Measurements from ENCODE around the gene PROSER1. TPM values are rescaled to one million over a fixed set of nuclear protein-coding genes. Genes with fewer than 3 reads are reported as not detected.

The PROSER1 gene
- total RNA-seq, 4 donors from 2014 or later: 22.7 to 63.6 (median 30.7) TPM

DNA sequence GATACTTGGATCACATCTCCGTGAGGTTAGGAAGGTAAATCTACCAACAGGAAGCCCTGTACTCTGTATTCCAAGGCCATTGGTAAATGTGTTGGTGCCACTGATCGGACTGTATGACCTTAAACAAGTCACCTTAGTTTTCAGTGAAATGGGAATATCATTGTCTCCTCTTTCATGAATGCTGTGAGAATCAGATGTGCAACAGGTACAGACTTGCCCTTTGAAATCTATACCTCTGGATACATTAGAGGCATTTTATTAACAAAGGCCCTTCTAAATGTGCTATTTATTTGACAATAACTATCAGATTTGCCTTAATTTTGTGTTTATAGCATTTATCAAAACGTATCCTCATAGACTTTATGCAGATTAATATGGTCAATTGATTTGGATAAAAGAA is 11.4 kb upstream of the PROSER1 start:
- H3K4me3 ChIP-seq (replicated peaks in 1 of 3): no peak overlapping the region
- no peaks in the 10 kb centered on the region for H3K36me3 ChIP-seq
- no peaks in the 10 kb centered on the region for H3K9me3 ChIP-seq
- intact Hi-C loops (cut with DNase I): no loop called here
- TF ChIP-seq, protein P1, sequence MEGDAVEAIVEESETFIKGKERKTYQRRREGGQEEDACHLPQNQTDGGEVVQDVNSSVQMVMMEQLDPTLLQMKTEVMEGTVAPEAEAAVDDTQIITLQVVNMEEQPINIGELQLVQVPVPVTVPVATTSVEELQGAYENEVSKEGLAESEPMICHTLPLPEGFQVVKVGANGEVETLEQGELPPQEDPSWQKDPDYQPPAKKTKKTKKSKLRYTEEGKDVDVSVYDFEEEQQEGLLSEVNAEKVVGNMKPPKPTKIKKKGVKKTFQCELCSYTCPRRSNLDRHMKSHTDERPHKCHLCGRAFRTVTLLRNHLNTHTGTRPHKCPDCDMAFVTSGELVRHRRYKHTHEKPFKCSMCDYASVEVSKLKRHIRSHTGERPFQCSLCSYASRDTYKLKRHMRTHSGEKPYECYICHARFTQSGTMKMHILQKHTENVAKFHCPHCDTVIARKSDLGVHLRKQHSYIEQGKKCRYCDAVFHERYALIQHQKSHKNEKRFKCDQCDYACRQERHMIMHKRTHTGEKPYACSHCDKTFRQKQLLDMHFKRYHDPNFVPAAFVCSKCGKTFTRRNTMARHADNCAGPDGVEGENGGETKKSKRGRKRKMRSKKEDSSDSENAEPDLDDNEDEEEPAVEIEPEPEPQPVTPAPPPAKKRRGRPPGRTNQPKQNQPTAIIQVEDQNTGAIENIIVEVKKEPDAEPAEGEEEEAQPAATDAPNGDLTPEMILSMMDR (IDR thresholded peaks at IDR 0.05): no peak
- TF ChIP-seq POLR2A (IDR thresholded peaks at IDR 0.05): no peak
- peaks cover 13 to 15% of the 10 kb centered on the region in 2 donors for H3K4me1 ChIP-seq
- DNase-seq: no peak
- WGBS, 2 donors: 96 to 97% methylated on average over 3 of the region's 3 CpGs
- H3K27me3 ChIP-seq: no peaks in the 10 kb centered on the region
- peak overlapping the region in 2 of 3 donors; percentile 19 to 25 for H3K27ac ChIP-seq

DNA sequence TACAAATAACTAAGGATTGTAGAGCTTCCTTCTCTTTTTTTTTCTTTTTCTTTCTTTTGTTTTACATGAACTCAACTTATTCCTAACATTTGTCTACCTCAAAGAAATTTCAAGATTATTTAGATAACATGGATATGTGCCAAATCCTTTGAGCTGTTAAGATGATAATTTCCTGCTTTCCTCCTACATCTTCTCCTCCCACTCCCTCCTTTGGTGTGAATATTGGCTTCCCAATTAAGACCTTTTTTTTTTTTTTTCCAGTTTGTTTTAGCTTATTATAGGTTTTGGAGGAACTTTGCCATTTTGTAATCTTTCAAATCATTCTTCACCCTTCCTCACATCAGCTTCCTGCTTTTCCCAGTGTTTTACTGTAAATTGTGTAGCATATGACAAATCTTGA is 10.9 kb upstream of the PROSER1 start:
- no peaks in the 10 kb centered on the region for H3K27me3 ChIP-seq
- H3K4me3 ChIP-seq (replicated peaks in 1 of 3): no peak overlapping the region
- TF ChIP-seq POLR2A (IDR thresholded peaks at IDR 0.05): no peak
- TF ChIP-seq, protein P1 (IDR thresholded peaks at IDR 0.05): no peak
- H3K9me3 ChIP-seq: no peaks in the 10 kb centered on the region
- H3K27ac ChIP-seq: peak overlapping the region in 2 of 3 donors; percentile 25 to 38
- H3K36me3 ChIP-seq: no peaks in the 10 kb centered on the region
- intact Hi-C loops (cut with DNase I): no loop called here
- peaks cover 13 to 15% of the 10 kb centered on the region in 2 donors for H3K4me1 ChIP-seq
- DNase-seq: no peak

DNA sequence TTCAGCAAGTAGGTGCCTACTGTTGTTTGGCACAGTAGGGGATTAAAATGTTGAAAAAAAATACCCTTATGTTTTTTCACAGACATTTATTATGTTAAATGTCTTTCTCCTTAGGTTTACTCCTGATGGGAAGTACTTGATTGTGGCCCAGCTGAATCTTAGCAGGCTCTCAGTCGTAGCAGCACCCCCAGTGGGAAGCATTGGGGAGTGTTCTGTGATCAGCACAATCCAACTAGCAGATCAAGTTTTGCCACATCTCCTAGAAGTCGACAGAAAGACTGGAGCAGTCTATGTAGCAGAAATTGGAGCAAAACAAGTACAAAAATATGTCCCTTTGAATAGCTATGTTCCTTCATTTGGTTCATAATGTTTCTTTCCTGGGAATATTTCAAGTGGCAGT is 9.7 kb upstream of the PROSER1 start:
- no peak overlapping the region for H3K4me3 ChIP-seq (replicated peaks in 1 of 3)
- peaks cover 13 to 15% of the 10 kb centered on the region in 2 donors for H3K4me1 ChIP-seq
- intact Hi-C loops (cut with DNase I): no loop called here
- DNase-seq: peak; percentile 63 to 71
- 11 to 25% methylated on average over 2 of the region's 2 CpGs for WGBS, 2 donors
- no peak for TF ChIP-seq POLR2A (IDR thresholded peaks at IDR 0.05)
- TF ChIP-seq, protein P1 (IDR thresholded peaks at IDR 0.05): peak in 3 of 6 experiments; percentile 15 to 42 (median 20)
- H3K27ac ChIP-seq: peak overlapping the region in 1 of 3 donors; percentile 25
- H3K27me3 ChIP-seq: no peaks in the 10 kb centered on the region
- no peaks in the 10 kb centered on the region for H3K9me3 ChIP-seq
- H3K36me3 ChIP-seq: no peaks in the 10 kb centered on the region

DNA sequence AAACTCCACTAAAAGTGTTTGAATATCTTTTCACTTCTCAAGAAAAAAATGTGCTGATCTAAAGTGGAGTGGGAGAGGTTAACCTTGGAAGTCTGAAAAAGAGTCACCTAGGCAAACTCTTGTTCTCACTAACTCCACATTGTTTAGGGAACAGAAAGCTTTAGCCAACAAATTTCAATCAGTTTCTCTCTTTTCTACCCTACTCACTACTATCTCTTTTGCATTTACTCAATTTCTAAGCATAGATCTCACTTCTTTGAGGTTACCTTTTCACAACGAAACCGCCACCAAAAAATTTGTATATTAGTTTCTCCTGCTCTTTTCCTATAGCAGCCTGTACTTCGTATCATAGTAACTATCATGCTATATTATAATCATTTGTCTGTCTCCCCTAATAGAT is 6.6 kb upstream of the PROSER1 start:
- Histone ChIP-seq H3K36me3 (no peaks in the 10 kb centered on the region), H3K27me3 (no peaks in the 10 kb centered on the region), H3K27ac (no peak overlapping the region), H3K4me3 (replicated peaks in 1 of 3) (no peak overlapping the region), H3K9me3 (no peaks in the 10 kb centered on the region), H3K4me1 (peaks cover 9 to 17% of the 10 kb centered on the region in 2 donors)
- intact Hi-C loops (cut with DNase I): no loop called here
- WGBS, 2 donors: 97 to 98% methylated on average over 3 of the region's 3 CpGs
- DNase-seq: no peak
- TF ChIP-seq, protein P1 (IDR thresholded peaks at IDR 0.05): no peak
- TF ChIP-seq POLR2A (IDR thresholded peaks at IDR 0.05): no peak

DNA sequence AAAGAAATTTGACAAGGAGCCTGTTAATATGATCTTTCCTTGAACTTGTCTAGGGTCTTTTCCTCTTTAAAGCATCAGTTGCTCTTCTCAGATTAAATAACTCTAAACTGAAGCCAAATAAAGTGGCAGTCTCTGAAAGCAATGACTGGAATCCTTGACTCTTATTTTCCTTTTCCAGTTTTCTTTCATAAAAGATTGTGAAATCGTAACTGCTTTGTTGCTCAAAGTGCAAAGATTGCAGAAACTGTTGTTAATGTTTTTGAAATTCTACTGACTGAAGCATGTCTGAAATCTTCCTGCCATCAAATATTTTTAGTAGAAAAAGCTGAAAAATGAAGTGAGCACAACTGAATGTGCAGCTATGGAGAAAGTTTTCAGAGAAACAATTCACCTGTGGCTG is 2.3 kb upstream of the PROSER1 start:
- intact Hi-C loops (cut with DNase I): no loop called here
- Histone ChIP-seq H3K4me3 (replicated peaks in 1 of 3) (no peak overlapping the region), H3K27me3 (no peaks in the 10 kb centered on the region), H3K4me1 (peaks cover 14 to 24% of the 10 kb centered on the region in 2 donors), H3K36me3 (no peaks in the 10 kb centered on the region), H3K9me3 (no peaks in the 10 kb centered on the region), H3K27ac (no peak overlapping the region)
- WGBS, 2 donors: 65 to 67% methylated on average over 1 of the region's 1 CpG
- no peak for DNase-seq
- TF ChIP-seq POLR2A (IDR thresholded peaks at IDR 0.05): no peak
- TF ChIP-seq, protein P1 (IDR thresholded peaks at IDR 0.05): no peak

Data from thyroid gland (tissue), 4 donors.